GM18951 (cell line): Measurements from ENCODE around the gene MS4A3.
"Not testable (repeated sequence)": the region's sequence is repeated elsewhere in the genome, so short reads cannot be mapped to it uniquely, and the experiment has no call there.

Experiments used
- POLR2A ChIP-seq: IDR thresholded peaks from 4 replicates; pipeline ENCODE4 v1.6.1; 2011; ENCODE audit warnings: mild to moderate bottlenecking; ENCODE audit not compliant: insufficient read length, insufficient read depth; ENCODE audit errors: extremely low read depth
- in situ Hi-C: fragments of 300-500 bp; cut with MboI; formaldehyde crosslinking; loops from one replicate; pipeline ENCODE4 v1.12.0; 2022; ENCODE audit warnings: low sequenced_read_pairs, mixed read lengths, inconsistent platforms; ENCODE audit not compliant: unreplicated experiment

The MS4A3 gene

GRCh38 chr11:60077216-60077817 is 20.9 kb downstream of the MS4A3 start:
- in situ Hi-C loops: no loop called here
- no peak for TF ChIP-seq POLR2A

- no peak for TF ChIP-seq POLR2A
- in situ Hi-C loops: no loop called here
Measured at GRCh38 chr11:60077981-60078380, 21.5 kb downstream of the MS4A3 start.

GRCh38 chr11:60078745-60079144 is 22.3 kb downstream of the MS4A3 start:
- in situ Hi-C loops: no loop called here
- TF ChIP-seq POLR2A: no peak

- TF ChIP-seq POLR2A: no peak
- in situ Hi-C loops: no loop called here
Measured at GRCh38 chr11:60080535-60080934, 24.1 kb downstream of the MS4A3 start.

- in situ Hi-C loops: no loop called here
- no peak for TF ChIP-seq POLR2A
Measured at GRCh38 chr11:60084631-60085273, 28.3 kb downstream of the MS4A3 start.

- in situ Hi-C loops: no loop called here
- TF ChIP-seq POLR2A: no peak
Measured at GRCh38 chr11:60085909-60086308, 29.4 kb downstream of the MS4A3 start.

- in situ Hi-C loops: no loop called here
- no peak for TF ChIP-seq POLR2A
Measured at GRCh38 chr11:60087239-60087638, 30.8 kb downstream of the MS4A3 start.

- TF ChIP-seq POLR2A: no peak
- in situ Hi-C loops: no loop called here
Measured at GRCh38 chr11:60088364-60088763, 31.9 kb downstream of the MS4A3 start, which contains the start of gene MS4A2. Gene MS4A2, plus strand, starts transcription at chr11:60088664. Its CDS starts 102 bp downstream, at chr11:60088766.

GRCh38 chr11:60095477-60096120 is 39.1 kb downstream of the MS4A3 start:
- no peak for TF ChIP-seq POLR2A
- in situ Hi-C loops: no loop called here

GRCh38 chr11:60097189-60097588 is 40.7 kb downstream of the MS4A3 start:
- no peak for TF ChIP-seq POLR2A
- in situ Hi-C loops: no loop called here

GRCh38 chr11:60098508-60098907 is 42.0 kb downstream of the MS4A3 start:
- TF ChIP-seq POLR2A: no peak
- in situ Hi-C loops: no loop called here

- TF ChIP-seq POLR2A: no peak
- in situ Hi-C loops: no loop called here
Measured at GRCh38 chr11:60100516-60100915, 44.1 kb downstream of the MS4A3 start.

- in situ Hi-C loops: not testable (repeated sequence)
Measured at GRCh38 chr11:60101368-60101767, 44.9 kb downstream of the MS4A3 start.

GRCh38 chr11:60104471-60105115 is 48.1 kb downstream of the MS4A3 start:
- in situ Hi-C loops: not testable (repeated sequence)

- in situ Hi-C loops: not testable (repeated sequence)
Measured at GRCh38 chr11:60108631-60109030, 52.2 kb downstream of the MS4A3 start.
